ENCODE data around the gene FADS6. TPM values are rescaled to one million over a fixed set of nuclear protein-coding genes. Genes with fewer than 3 reads are reported as not detected.

The FADS6 gene
- polyA plus RNA-seq, 1 donor from 2014 or later, result not detected

DNA sequence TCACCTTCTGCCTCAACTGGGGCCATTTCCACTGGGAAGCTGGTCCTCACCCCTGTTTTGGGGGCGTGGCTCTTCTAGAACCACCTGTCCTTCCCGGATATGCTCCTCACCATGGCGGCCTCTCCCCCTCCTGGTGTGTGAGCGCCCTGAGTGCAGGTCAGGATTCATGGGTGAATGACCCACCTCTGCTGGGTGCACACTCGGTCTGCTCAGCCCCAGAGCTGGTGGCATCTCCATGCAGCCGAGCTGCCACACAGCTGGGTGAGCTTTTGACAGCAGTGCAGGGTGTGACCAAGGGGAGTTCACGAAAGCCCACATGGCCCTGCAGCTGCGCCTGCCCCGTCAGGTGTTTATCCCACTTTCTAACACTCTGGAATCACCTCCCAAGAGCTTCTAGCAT is 61.0 kb downstream of the FADS6 start:
- H3K36me3 ChIP-seq (ENCODE audit: insufficient read depth, low read length), result no peaks in the 10 kb centered on the region
- H3K9me3 ChIP-seq (ENCODE audit: low read length), result no peaks in the 10 kb centered on the region
- H3K4me2 ChIP-seq (ENCODE audit: low read length), result no peak overlapping the region
- H3K27ac ChIP-seq (ENCODE audit: low read length), result no peak overlapping the region
- H3K9me2 ChIP-seq (ENCODE audit: insufficient read depth, low read length), result no peaks in the 10 kb centered on the region
- H3K4me3 ChIP-seq (ENCODE audit: low read length), result no peak overlapping the region
- H3F3A ChIP-seq (ENCODE audit: insufficient read depth, low read length, poor library complexity, severe bottlenecking), result no peaks in the 10 kb centered on the region
- H2AFZ ChIP-seq (ENCODE audit: low read depth, low read length), result no peak overlapping the region
- no peaks in the 10 kb centered on the region for H3K79me2 ChIP-seq (replicated peaks; ENCODE audit: insufficient read depth, low read length)
- H3K9ac ChIP-seq (ENCODE audit: low read length), result no peak overlapping the region
- no peaks in the 10 kb centered on the region for H4K20me1 ChIP-seq (ENCODE audit: insufficient read depth)
- no peaks in the 10 kb centered on the region for H3K27me3 ChIP-seq (ENCODE audit: insufficient read depth, low read depth, low read length)
- TF ChIP-seq POLR2AphosphoS5 (IDR thresholded peaks at IDR 0.05) (no peak), CTCF (IDR thresholded peaks at IDR 0.05; ENCODE audit: poor library complexity, severe bottlenecking) (no peak), SMC3 (conservative IDR thresholded peaks at IDR 0.05; ENCODE audit: poor library complexity) (no peak), REST (IDR thresholded peaks at IDR 0.05; ENCODE audit: borderline replicate concordance) (no peak), TAF1 (IDR thresholded peaks at IDR 0.05; ENCODE audit: low read depth) (no peak), RAD21 (conservative IDR thresholded peaks at IDR 0.05) (no peak), EZH2 (IDR thresholded peaks at IDR 0.05; ENCODE audit: borderline replicate concordance, insufficient read depth, low read length, poor library complexity, severe bottlenecking) (no peak), EP300 (conservative IDR thresholded peaks at IDR 0.05; ENCODE audit: poor library complexity, severe bottlenecking) (no peak), MXI1 (conservative IDR thresholded peaks at IDR 0.05; ENCODE audit: poor library complexity, severe bottlenecking) (no peak)

GRCh38 chr17:74831444-74832146 is 61.8 kb downstream of the FADS6 start:
- Histone ChIP-seq H3K27ac (ENCODE audit: low read length) (no peak overlapping the region), H3K9me2 (ENCODE audit: insufficient read depth, low read length) (no peaks in the 10 kb centered on the region), H3K4me2 (ENCODE audit: low read length) (no peak overlapping the region), H3K79me2 (replicated peaks; ENCODE audit: insufficient read depth, low read length) (no peaks in the 10 kb centered on the region), H3K27me3 (ENCODE audit: insufficient read depth, low read depth, low read length) (no peaks in the 10 kb centered on the region), H4K20me1 (ENCODE audit: insufficient read depth) (no peaks in the 10 kb centered on the region), H3F3A (ENCODE audit: insufficient read depth, low read length, poor library complexity, severe bottlenecking) (no peaks in the 10 kb centered on the region), H2AFZ (ENCODE audit: low read depth, low read length) (no peak overlapping the region), H3K9ac (ENCODE audit: low read length) (no peak overlapping the region), H3K36me3 (ENCODE audit: insufficient read depth, low read length) (no peaks in the 10 kb centered on the region), H3K4me3 (ENCODE audit: low read length) (no peak overlapping the region), H3K9me3 (ENCODE audit: low read length) (no peaks in the 10 kb centered on the region)
- TF ChIP-seq EP300 (conservative IDR thresholded peaks at IDR 0.05; ENCODE audit: poor library complexity, severe bottlenecking) (no peak), CTCF (IDR thresholded peaks at IDR 0.05; ENCODE audit: poor library complexity, severe bottlenecking) (no peak), RAD21 (conservative IDR thresholded peaks at IDR 0.05) (no peak), TAF1 (IDR thresholded peaks at IDR 0.05; ENCODE audit: low read depth) (no peak), POLR2AphosphoS5 (IDR thresholded peaks at IDR 0.05) (no peak), EZH2 (IDR thresholded peaks at IDR 0.05; ENCODE audit: borderline replicate concordance, insufficient read depth, low read length, poor library complexity, severe bottlenecking) (no peak), SMC3 (conservative IDR thresholded peaks at IDR 0.05; ENCODE audit: poor library complexity) (no peak), MXI1 (conservative IDR thresholded peaks at IDR 0.05; ENCODE audit: poor library complexity, severe bottlenecking) (no peak), REST (IDR thresholded peaks at IDR 0.05; ENCODE audit: borderline replicate concordance) (no peak)
